Ureter (tissue), 1 donor: Measurements from ENCODE around the gene RDM1. TPM values are rescaled to one million over a fixed set of nuclear protein-coding genes. Genes with fewer than 3 reads are reported as not detected.
A peak's percentile ranks its signal among the peaks of the same experiment; 100 is the strongest.
"Not testable (repeated sequence)": the region's sequence is repeated elsewhere in the genome, so short reads cannot be mapped to it uniquely, and the experiment has no call there.

ENCODE experiments used
- DNase-seq: peaks from one replicate; pipeline ENCODE4 v3.0.0-alpha.2; 2020; ENCODE audit warnings: low spot score
- total RNA-seq: library from RNA; stranded (reverse); gene quantifications from one replicate; pipeline ENCODE4 v1.2.4, GENCODE V29; 2023
- donor health status: DM: yes; HTN: yes; CAD: no.

RDM1 gene, protein sequence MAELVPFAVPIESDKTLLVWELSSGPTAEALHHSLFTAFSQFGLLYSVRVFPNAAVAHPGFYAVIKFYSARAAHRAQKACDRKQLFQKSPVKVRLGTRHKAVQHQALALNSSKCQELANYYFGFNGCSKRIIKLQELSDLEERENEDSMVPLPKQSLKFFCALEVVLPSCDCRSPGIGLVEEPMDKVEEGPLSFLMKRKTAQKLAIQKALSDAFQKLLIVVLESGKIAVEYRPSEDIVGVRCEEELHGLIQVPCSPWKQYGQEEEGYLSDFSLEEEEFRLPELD
- total RNA-seq: 1.1 TPM

DNA sequence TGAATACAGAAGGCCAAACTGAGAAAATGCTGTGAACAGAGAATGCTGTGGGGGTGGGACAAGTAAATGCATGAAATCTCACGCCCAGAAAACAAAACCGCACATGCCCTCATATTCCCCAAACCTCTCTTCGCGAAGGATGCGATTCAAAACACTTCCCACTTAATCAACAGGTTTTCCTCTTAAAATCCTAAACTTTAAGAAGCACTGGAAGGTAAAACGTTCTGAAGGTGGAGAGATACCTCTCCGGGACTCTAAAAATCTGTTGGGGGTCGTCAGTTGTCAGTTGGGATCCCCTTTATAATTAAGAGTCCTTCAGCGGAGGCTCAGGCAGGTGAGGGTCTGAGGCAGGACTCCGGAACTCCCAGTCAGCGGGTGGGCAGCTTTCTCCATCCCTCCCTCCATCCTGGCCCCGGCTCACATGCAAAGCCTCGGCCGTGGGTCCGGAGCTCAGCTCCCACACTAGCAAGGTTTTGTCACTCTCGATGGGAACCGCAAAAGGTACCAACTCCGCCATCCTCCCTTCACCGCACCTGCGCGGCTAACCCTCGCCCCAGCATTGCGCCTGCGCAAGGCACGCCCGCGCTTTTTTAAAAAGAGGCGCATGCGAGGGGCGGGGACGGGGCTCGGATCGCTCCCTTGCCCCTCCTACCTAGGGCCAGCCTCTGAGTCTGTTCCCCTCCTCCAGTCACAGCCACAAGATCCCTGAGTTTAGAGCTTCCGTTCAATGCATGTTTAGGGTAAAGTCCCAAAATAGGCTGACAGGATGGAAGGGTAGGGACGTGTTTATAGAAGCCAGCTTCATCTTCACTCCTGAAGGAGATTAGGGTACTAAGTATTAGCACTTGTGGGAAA lies at the start of gene RDM1:
RDM1 (minus strand) TSS at position 563 of the 855 bp plus-strand sequence; CDS start at position 517, 46 bp downstream.
- peak; percentile 62 for DNase-seq

GRCh38 chr17:35978346-35978745 lies 47.8 kb upstream of the RDM1 start:
- no peak for DNase-seq

- DNase-seq: no peak
Measured at GRCh38 chr17:35977509-35977908, 46.9 kb upstream of the RDM1 start.

DNA sequence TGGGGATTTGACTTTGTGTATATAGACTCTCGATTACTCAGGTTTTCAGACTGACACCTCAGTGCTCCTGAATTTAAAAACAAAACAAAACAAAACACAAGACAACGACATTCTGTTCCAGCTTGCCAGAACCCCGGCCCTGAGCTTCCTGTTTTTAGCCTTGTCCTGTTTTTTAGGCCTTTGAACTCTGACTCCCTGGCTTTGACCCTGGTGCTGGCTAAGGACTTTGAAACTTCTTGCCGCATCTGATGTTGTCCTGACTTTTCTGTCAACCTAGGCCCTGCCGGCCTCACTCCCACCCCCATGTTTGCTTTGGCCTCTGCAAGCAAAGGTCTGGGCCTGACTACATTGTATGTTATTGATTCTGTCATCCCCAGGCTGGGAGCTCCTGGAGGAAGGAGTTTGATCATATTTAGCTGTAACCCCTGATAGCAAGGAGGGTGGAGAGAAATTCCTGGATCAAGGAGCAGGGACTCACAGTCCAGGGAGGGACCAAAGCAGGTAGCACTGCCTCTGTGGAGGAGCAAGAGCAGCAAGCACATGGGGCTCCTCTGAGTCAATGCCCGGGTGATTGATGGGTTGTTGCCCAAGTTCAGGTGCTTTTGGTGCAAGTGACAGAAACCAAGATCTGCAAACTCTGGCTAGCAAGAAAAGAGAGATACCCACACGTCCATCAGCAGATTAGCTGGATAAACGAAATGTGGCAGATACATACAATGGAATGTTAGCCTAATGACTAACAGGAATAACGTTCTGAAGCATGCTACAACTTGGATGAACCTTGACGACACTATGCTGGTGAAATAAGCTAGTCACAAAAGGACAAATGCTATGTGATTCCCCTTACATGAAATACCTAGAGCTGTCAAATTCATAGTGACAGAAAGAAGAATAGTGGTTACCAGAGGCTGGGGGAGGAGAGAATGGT lies 43.0 kb upstream of the RDM1 start:
- peak; percentile 48 for DNase-seq

GRCh38 chr17:35972945-35973332 lies 42.4 kb upstream of the RDM1 start:
- DNase-seq: peak; percentile 17

- peak; percentile 20 for DNase-seq
Measured at GRCh38 chr17:35972535-35972934, 42.0 kb upstream of the RDM1 start.

DNA sequence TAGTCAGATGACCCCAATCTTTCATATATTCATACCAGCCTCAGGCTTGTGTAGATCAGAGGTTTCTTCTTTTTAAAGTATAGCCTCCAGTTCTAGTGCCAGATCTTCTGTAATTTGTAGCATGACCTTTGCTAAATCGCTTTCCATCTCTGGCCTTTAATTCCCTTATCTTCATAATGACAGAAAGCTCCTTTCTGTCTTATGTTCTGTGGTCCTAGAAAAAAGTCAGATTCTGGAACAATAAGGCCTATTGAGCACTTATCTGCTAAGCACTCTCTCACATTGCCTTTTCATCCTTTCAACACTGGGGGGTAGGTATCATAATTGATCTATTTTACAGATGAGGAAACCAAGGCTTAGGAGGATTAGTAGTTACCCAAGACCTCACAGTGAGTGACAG lies 41.5 kb upstream of the RDM1 start:
- DNase-seq: no peak

DNA sequence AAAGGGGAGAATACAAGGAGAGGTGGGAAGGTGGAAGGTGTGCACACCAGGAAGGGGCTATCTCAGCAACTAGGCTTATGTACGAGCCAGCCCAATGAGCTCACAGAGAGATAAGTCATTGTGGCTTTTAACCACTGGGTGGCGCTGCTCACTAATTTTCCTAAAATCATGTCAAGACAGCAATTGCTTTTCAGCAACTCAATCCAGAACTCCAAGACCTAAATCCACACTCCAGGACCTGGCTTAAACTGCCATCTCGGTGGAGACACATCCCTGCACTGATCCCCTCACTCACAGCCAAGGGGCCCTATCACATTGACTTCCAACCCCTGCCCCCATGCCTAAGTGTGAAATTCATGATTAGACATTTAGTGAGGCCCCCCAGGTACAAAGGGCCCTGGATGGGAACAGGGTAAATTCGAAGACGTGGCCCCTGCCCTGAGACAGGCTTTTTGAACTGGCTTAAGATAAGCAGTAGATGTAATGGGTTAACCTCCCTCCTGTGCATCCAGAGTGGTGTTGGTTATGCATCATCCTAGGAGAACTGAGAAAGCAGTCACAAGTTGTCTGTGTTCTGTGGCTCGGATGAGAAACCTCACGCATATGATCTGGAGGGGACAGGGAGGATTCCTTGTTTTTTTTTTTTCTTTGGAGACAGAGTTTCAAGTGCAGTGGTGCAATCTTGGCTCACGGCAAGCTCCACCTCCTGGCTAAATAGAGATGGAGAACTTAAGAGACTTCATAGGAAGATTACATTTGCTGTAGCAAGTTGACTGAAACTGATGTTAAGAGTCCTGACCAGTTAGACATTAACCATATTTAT lies 39.2 kb upstream of the RDM1 start:
- peak; percentile 87 for DNase-seq

GRCh38 chr17:35968520-35969054 lies 38.0 kb upstream of the RDM1 start:
- peak; percentile 10 for DNase-seq

DNA sequence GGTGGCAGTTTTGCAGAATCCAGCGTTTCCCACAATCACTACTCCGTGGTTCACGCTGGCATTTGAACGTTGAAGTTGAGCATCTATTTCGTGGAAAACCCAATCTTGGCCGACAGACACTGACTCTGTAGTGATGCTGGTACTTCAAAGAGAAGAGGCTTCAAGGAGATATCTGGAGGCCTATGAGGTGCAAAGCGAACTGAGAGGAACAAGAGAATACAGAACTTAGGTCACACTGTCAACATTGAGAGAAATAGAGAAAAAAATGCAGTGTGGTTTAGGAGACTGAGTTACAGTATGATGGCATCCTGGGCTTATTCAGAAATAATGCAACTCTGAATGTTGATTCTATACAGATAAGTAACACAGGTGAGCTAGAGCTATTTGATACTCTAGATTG lies 34.7 kb upstream of the RDM1 start:
- no peak for DNase-seq

- no peak for DNase-seq
Measured at GRCh38 chr17:35963663-35964062, 33.1 kb upstream of the RDM1 start.

- DNase-seq: no peak
Measured at GRCh38 chr17:35953720-35954119, 23.1 kb upstream of the RDM1 start.

DNA sequence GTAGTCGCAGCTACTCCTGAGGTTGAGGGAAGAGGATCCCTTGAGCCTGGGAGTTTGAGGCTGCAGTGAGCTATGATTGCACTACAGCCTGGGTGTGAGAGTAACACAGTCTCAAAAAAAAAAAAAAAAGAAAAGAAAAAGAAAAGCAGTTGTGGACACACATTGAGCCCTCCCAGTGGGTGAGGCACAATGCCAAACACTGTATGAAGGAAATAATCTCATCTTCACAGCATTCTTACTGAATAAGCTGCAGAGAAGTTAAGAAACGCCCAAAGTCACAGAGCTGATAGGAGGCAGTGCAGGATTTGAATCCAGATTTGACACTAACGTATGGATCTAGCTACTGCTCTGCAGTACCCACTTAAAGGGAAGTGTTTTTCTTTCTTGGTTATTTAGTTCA lies 18.8 kb upstream of the RDM1 start:
- no peak for DNase-seq

GRCh38 chr17:35948092-35948491 lies 17.5 kb upstream of the RDM1 start:
- DNase-seq: no peak

- peak; percentile 59 for DNase-seq
Measured at GRCh38 chr17:35947156-35947585, 16.6 kb upstream of the RDM1 start.

DNA sequence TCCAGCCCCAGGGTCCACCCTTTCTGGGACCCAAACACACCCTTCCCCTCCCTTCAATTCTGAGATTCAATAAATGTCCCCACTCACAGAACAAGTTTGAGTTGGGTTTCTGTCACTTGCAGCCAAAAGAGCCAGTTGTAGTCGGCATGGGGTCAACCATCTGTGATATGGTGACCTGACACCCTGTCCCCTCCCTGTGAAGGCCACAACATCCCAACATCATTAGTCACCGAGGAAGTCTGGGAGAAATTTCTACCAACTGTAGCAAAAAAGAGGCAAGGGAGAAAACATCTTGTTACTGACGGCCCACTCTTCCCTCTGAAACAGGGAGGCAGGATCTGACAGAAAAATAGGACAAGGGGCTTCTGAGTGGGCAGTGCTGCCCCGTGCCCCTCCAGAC lies 13.6 kb upstream of the RDM1 start:
- DNase-seq: no peak

DNA sequence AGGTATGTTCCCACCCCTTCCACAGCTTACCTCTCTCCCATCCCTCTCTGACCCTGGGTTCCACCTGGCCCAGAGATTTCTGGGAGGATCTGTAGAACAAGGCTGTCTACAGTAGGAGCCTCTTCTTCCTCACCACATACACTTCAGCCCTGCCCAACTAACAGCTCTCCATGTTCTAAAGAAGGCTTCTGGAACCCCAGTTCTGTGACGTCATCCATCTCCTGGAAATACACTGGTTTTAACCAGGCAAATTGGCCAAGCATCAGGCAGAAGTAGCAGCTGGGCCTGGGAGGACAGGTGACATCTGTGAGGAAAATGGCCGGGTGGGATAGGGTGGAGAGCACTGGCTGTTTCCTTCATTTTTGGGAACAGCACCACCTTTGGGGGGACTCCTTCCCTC lies 13.0 kb upstream of the RDM1 start, which contains the start of gene LYZL6:
LYZL6 (minus strand) TSS at position 177 of the 400 bp plus-strand sequence. CDS start 4,357 bp downstream, outside the sequence.
- DNase-seq: no peak

- no peak for DNase-seq
Measured at GRCh38 chr17:35942588-35943186, 12.1 kb upstream of the RDM1 start.

DNA sequence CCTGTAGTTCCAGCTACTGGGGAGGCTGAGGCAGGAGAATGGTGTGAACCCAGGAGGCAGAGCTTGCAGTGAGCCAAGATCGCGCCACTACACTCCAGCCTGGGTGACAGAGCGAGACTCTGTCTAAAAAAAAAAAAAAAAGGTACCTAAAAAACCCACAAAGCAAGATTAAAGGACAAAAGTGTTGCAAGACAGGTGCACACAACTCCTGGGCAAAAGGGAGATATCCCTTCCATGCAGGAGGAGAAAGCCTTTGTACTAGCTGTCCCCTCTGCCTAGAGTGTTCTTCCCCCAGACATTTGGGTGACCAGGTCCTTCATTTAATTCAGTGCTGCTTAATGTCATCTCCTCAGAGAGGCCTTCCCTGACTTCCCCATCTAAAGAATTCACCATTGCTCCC lies 7.9 kb upstream of the RDM1 start:
- not testable (repeated sequence) for DNase-seq

- DNase-seq: no peak
Measured at GRCh38 chr17:35936063-35936462, 5.5 kb upstream of the RDM1 start.
